IMR-90 (cell line): Measurements from ENCODE around the gene PSD2.

Experiments
- BHLHE40 ChIP-seq: fragments of 150-350 bp; IDR thresholded peaks from 2 replicates; pipeline ENCODE4 v1.6.1; 2016; ENCODE audit warnings: mild to moderate bottlenecking, low read depth, low read length
- CEBPB ChIP-seq: IDR thresholded peaks from 2 replicates; pipeline ENCODE4 v1.6.1; 2012; ENCODE audit warnings: low read depth, low read length, improper control_type of control experiment
- CHD1 ChIP-seq: IDR thresholded peaks from 2 replicates; pipeline ENCODE4 v1.6.1; 2012; ENCODE audit warnings: low read depth, low read length, improper control_type of control experiment
- MAFK ChIP-seq: IDR thresholded peaks from 2 replicates; pipeline ENCODE4 v1.6.1; 2012; ENCODE audit warnings: low read depth, low read length, improper control_type of control experiment
- SMC3 ChIP-seq: fragments of 150-350 bp; IDR thresholded peaks from 2 replicates; pipeline ENCODE4 v1.6.1; 2016; ENCODE audit warnings: low read depth, mild to moderate bottlenecking, antibody characterized with exemption, low read length, moderate library complexity
- TF ChIP-seq, protein P1 (sequence below): conservative IDR thresholded peaks from 2 replicates; pipeline ENCODE4 v1.5.1; 2012; ENCODE audit warnings: mild to moderate bottlenecking, low read depth, low read length, improper control_type of control experiment

GRCh38 chr5:139783436-139783965 is 12.1 kb upstream of the PSD2 start:
- TF ChIP-seq, protein P1, sequence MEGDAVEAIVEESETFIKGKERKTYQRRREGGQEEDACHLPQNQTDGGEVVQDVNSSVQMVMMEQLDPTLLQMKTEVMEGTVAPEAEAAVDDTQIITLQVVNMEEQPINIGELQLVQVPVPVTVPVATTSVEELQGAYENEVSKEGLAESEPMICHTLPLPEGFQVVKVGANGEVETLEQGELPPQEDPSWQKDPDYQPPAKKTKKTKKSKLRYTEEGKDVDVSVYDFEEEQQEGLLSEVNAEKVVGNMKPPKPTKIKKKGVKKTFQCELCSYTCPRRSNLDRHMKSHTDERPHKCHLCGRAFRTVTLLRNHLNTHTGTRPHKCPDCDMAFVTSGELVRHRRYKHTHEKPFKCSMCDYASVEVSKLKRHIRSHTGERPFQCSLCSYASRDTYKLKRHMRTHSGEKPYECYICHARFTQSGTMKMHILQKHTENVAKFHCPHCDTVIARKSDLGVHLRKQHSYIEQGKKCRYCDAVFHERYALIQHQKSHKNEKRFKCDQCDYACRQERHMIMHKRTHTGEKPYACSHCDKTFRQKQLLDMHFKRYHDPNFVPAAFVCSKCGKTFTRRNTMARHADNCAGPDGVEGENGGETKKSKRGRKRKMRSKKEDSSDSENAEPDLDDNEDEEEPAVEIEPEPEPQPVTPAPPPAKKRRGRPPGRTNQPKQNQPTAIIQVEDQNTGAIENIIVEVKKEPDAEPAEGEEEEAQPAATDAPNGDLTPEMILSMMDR, result no peak
- TF ChIP-seq MAFK, result no peak
- TF ChIP-seq CEBPB, result no peak
- no peak for TF ChIP-seq CHD1
- no peak for TF ChIP-seq SMC3
- no peak for TF ChIP-seq BHLHE40
